Upper lobe of left lung (tissue), 6 donors: ENCODE results near the gene NUMA1. TPM values are rescaled to one million over a fixed set of nuclear protein-coding genes. Genes with fewer than 3 reads are reported as not detected.

Experiments
- ATAC-seq, 2 donors: fragments of 200-7000 bp; cut with Tn5 transposase; one replicate each; pipeline ENCODE4 v1.9.1; 2022; ENCODE audit warnings: mild to moderate bottlenecking in 2 of 2, moderate library complexity in 2 of 2; ENCODE audit not compliant: low FRiP score in 2 of 2
- DNase-seq, 2 donors: peaks; one replicate each; pipeline ENCODE4 v3.0.0-alpha.2; 2019 to 2020
- H3K27ac ChIP-seq, 4 donors: fragments of 200-600 bp; sonication (generic); one replicate each; pipeline ENCODE4 v1.5.1; 2016 to 2019
- H3K27me3 ChIP-seq, 4 donors: fragments of 200-600 bp; sonication (generic); one replicate each; pipeline ENCODE4 v1.5.1; 2017 to 2019
- H3K36me3 ChIP-seq, 4 donors: fragments of 200-600 bp; sonication (generic); one replicate each; pipeline ENCODE4 v1.5.1; 2016 to 2019
- H3K4me1 ChIP-seq, 4 donors: fragments of 200-600 bp; sonication (generic); one replicate each; pipeline ENCODE4 v1.5.1; 2018 to 2019
- H3K4me3 ChIP-seq, 4 donors: fragments of 200-600 bp; sonication (generic); one replicate each; pipeline ENCODE4 v1.5.1; 2017 to 2019; ENCODE audit warnings: mild to moderate bottlenecking in 2 of 4, moderate library complexity in 1 of 4
- H3K9me3 ChIP-seq, 4 donors: fragments of 200-600 bp; sonication (generic); one replicate each; pipeline ENCODE4 v1.5.1; 2018 to 2019
- EP300 ChIP-seq, 4 donors: sonication (generic); formaldehyde crosslinking; IDR thresholded peaks; one replicate each; pipeline ENCODE4 v1.5.1; 2017; ENCODE audit warnings: antibody characterized with exemption in 4 of 4, control low read depth in 2 of 4
- POLR2A ChIP-seq, 4 donors: fragments of 450-650 bp; IDR thresholded peaks; one replicate each; pipeline ENCODE4 v1.5.1; 2016 to 2017; ENCODE audit warnings: antibody characterized with exemption in 4 of 4, mild to moderate bottlenecking in 2 of 4
- POLR2AphosphoS5 ChIP-seq, 2 donors: sonication (generic); formaldehyde crosslinking; IDR thresholded peaks; one replicate each; pipeline ENCODE4 v1.5.1; 2017; ENCODE audit warnings: antibody characterized with exemption in 2 of 2
- WGBS, 2 donors: methylation state at CpG; one replicate each; pipeline ENCODE4 v1.1.5; 2017 to 2018; 5-methylcytosine and 5-hydroxymethylcytosine counted together
- total RNA-seq, 6 donors: library from RNA; depleted of rRNA in 4 of 6; stranded (reverse); fragments of >200 nt in 4 of 6; gene quantifications; one replicate each; pipeline versions ENCODE4 v1.1.0 to v1.2.1, GENCODE V29; 2016 to 2021
- TF ChIP-seq, protein P1 (sequence below), 6 experiments: fragments of 450-650 bp in 4 of 6; fragments of 200-600 bp in 2 of 6; sonication (generic) in 2 of 6; IDR thresholded peaks; one replicate each; pipeline ENCODE4 v1.5.1; 2016 to 2019; ENCODE audit warnings: antibody characterized with exemption in 6 of 6
- donor health status: DM: no; HTN: no; CAD: no; lungs with moderate emphysema.
- donor health status: DM: no; HTN: yes; CAD: no; lungs with severe emphysema.

NUMA1 gene
- total RNA-seq, 6 donors from 2014 or later = 185 to 666 (median 241) TPM

- H3K9me3 ChIP-seq = no peaks in the 10 kb centered on the region
- H3K36me3 ChIP-seq = peaks cover 0 to 4% (median 0%) of the 10 kb centered on the region in 4 donors
- H3K27me3 ChIP-seq = no peaks in the 10 kb centered on the region
- no peak overlapping the region for H3K4me3 ChIP-seq
- H3K27ac ChIP-seq = peak overlapping the region; percentile 84 to 87 (median 86)
- WGBS, 2 donors = 91% methylated on average over 7 of the region's 7 CpGs
- TF ChIP-seq POLR2A (IDR thresholded peaks at IDR 0.05) (no peak), EP300 (IDR thresholded peaks at IDR 0.05) (no peak), POLR2AphosphoS5 (IDR thresholded peaks at IDR 0.05) (no peak)
- TF ChIP-seq, protein P1, sequence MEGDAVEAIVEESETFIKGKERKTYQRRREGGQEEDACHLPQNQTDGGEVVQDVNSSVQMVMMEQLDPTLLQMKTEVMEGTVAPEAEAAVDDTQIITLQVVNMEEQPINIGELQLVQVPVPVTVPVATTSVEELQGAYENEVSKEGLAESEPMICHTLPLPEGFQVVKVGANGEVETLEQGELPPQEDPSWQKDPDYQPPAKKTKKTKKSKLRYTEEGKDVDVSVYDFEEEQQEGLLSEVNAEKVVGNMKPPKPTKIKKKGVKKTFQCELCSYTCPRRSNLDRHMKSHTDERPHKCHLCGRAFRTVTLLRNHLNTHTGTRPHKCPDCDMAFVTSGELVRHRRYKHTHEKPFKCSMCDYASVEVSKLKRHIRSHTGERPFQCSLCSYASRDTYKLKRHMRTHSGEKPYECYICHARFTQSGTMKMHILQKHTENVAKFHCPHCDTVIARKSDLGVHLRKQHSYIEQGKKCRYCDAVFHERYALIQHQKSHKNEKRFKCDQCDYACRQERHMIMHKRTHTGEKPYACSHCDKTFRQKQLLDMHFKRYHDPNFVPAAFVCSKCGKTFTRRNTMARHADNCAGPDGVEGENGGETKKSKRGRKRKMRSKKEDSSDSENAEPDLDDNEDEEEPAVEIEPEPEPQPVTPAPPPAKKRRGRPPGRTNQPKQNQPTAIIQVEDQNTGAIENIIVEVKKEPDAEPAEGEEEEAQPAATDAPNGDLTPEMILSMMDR (IDR thresholded peaks at IDR 0.05) = no peak
- peaks cover 50 to 60% (median 58%) of the 10 kb centered on the region in 4 donors for H3K4me1 ChIP-seq
- no peak for ATAC-seq
- DNase-seq = no peak
These were observed 9.9 kb downstream of the NUMA1 start for GRCh38 chr11:72070491-72070890.

- peak in 1 of 2 donors; percentile 94 for DNase-seq
- peak; percentile 97 to 99 for ATAC-seq
- H3K36me3 ChIP-seq = peaks cover 0 to 4% (median 0%) of the 10 kb centered on the region in 4 donors
- TF ChIP-seq, protein P1 (IDR thresholded peaks at IDR 0.05) = no peak
- TF ChIP-seq EP300 (IDR thresholded peaks at IDR 0.05) = no peak
- peak; percentile 73 to 78 for TF ChIP-seq POLR2AphosphoS5 (IDR thresholded peaks at IDR 0.05)
- peak in 1 of 4 donors; percentile 66 for TF ChIP-seq POLR2A (IDR thresholded peaks at IDR 0.05)
- H3K4me1 ChIP-seq = peaks cover 50 to 59% (median 57%) of the 10 kb centered on the region in 4 donors
- H3K27me3 ChIP-seq = no peaks in the 10 kb centered on the region
- 0% methylated on average over 2 of the region's 2 CpGs for WGBS, 2 donors
- peak overlapping the region; percentile 84 to 87 (median 86) for H3K27ac ChIP-seq
- H3K9me3 ChIP-seq = no peaks in the 10 kb centered on the region
- H3K4me3 ChIP-seq = peak overlapping the region in 1 of 4 donors; percentile 3
These were observed 10.5 kb downstream of the NUMA1 start for GRCh38 chr11:72069787-72070251.

DNA sequence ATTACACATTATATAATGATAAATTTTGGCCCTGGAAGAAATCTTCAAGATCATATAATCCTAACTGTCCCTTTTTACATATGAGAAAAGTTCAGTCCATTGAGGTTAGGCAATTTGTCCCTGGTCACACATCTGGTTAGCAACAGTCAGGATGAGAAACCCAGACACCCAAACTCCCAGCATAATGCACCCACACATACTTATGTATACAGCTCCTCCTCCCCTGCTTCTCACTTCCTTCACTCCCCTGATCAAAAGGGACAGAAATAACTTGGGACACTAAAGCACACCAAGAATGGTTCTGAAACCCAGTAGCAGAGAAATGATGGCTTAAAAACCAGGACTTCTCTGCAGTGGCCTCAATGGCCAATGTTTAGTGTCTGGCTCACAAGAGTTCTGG is 11.1 kb downstream of the NUMA1 start:
- peak overlapping the region in 1 of 4 donors; percentile 3 for H3K4me3 ChIP-seq
- no peaks in the 10 kb centered on the region for H3K9me3 ChIP-seq
- DNase-seq = no peak
- TF ChIP-seq EP300 (IDR thresholded peaks at IDR 0.05) = no peak
- no peak for TF ChIP-seq POLR2AphosphoS5 (IDR thresholded peaks at IDR 0.05)
- no peak for TF ChIP-seq POLR2A (IDR thresholded peaks at IDR 0.05)
- TF ChIP-seq, protein P1 (IDR thresholded peaks at IDR 0.05) = no peak
- peaks cover 50 to 59% (median 54%) of the 10 kb centered on the region in 4 donors for H3K4me1 ChIP-seq
- peaks cover 0 to 8% (median 0%) of the 10 kb centered on the region in 4 donors for H3K36me3 ChIP-seq
- H3K27ac ChIP-seq = peak overlapping the region; percentile 84 to 87 (median 86)
- peak; percentile 44 to 63 for ATAC-seq
- no peaks in the 10 kb centered on the region for H3K27me3 ChIP-seq

GRCh38 chr11:72067676-72068075 is 12.7 kb downstream of the NUMA1 start:
- Histone ChIP-seq H3K27me3 (no peaks in the 10 kb centered on the region), H3K4me3 (no peak overlapping the region), H3K4me1 (peaks cover 50 to 59% (median 53%) of the 10 kb centered on the region in 4 donors), H3K27ac (peak overlapping the region in 3 of 4 donors; percentile 1 to 86 (median 31)), H3K36me3 (peaks cover 0 to 10% (median 0%) of the 10 kb centered on the region in 4 donors), H3K9me3 (no peaks in the 10 kb centered on the region)
- ATAC-seq (no peak), DNase-seq (no peak)
- TF ChIP-seq POLR2AphosphoS5 (IDR thresholded peaks at IDR 0.05) (no peak), POLR2A (IDR thresholded peaks at IDR 0.05) (no peak), EP300 (IDR thresholded peaks at IDR 0.05) (no peak)
- TF ChIP-seq, protein P1 (IDR thresholded peaks at IDR 0.05) = no peak

DNA sequence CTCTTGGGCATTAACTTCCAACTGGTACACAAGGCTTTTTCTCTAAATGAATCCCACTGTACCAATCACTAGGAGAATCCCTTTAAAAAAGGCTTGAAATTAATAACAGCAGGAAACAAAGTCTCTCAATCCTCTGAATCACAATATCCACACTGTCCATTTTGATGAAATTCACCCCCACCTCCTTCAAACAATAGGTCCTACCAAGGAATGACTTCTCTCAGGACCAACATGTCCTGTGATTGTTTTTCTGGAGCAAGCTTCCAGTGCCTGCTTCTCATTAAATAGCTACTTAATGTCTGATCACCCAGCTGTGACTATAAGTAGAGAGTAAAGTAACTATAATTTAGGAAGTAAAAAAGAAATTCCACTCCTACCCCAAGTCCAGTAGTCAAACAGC is 13.1 kb downstream of the NUMA1 start:
- DNase-seq (no peak), ATAC-seq (no peak)
- H3K4me1 ChIP-seq = peaks cover 46 to 55% (median 49%) of the 10 kb centered on the region in 4 donors
- no peak for TF ChIP-seq EP300 (IDR thresholded peaks at IDR 0.05)
- TF ChIP-seq, protein P1 (IDR thresholded peaks at IDR 0.05) = no peak
- TF ChIP-seq POLR2AphosphoS5 (IDR thresholded peaks at IDR 0.05) = no peak
- TF ChIP-seq POLR2A (IDR thresholded peaks at IDR 0.05) = no peak
- H3K36me3 ChIP-seq = peaks cover 0 to 14% (median under 1%) of the 10 kb centered on the region in 4 donors
- no peaks in the 10 kb centered on the region for H3K9me3 ChIP-seq
- no peak overlapping the region for H3K4me3 ChIP-seq
- H3K27ac ChIP-seq = peak overlapping the region in 3 of 4 donors; percentile 7 to 86 (median 10)
- no peaks in the 10 kb centered on the region for H3K27me3 ChIP-seq
